Breast epithelium (tissue), 4 donors: ENCODE measurements around the gene ID3. TPM values are rescaled to one million over a fixed set of nuclear protein-coding genes. Genes with fewer than 3 reads are reported as not detected.
A peak's percentile ranks its signal among the peaks of the same experiment; 100 is the strongest.

Experiments
- DNase-seq, 2 donors: peaks; one replicate each; pipeline ENCODE4 v3.0.0-alpha.2; 2019; ENCODE audit warnings: low spot score in 2 of 2
- H3K27ac ChIP-seq, 2 donors: fragments of 200-600 bp; sonication (generic) in 1 of 2; one replicate each; pipeline ENCODE4 v1.5.1; 2016 to 2019; ENCODE audit warnings: mild to moderate bottlenecking in 1 of 2
- H3K27me3 ChIP-seq, 2 donors: fragments of 200-600 bp; sonication (generic) in 1 of 2; one replicate each; pipeline versions ENCODE4 v1.5.1 to v1.6.0; 2017 to 2019; ENCODE audit warnings: control low read depth in 1 of 2, mild to moderate bottlenecking in 1 of 2
- H3K36me3 ChIP-seq: fragments of 200-600 bp; one replicate; pipeline ENCODE4 v1.5.1; 2019
- H3K4me1 ChIP-seq, 2 donors: fragments of 200-600 bp; sonication (generic); one replicate each; pipeline ENCODE4 v1.5.1; 2016 to 2019; ENCODE audit warnings: control low read depth in 1 of 2
- H3K4me3 ChIP-seq, 3 donors: fragments of 200-600 bp; sonication (generic); 1 replicate in 2 of 3; 2 replicates in 1 of 3; pipeline ENCODE4 v1.5.1; 2016 to 2019; ENCODE audit warnings: mild to moderate bottlenecking in 3 of 3, moderate library complexity in 2 of 3
- H3K9me3 ChIP-seq, 2 donors: fragments of 200-600 bp; sonication (generic) in 1 of 2; one replicate each; pipeline ENCODE4 v1.5.1; 2016 to 2019; ENCODE audit warnings: control low read depth in 1 of 2
- CTCF ChIP-seq, 3 donors: fragments of 450-650 bp; IDR thresholded peaks; one replicate each; pipeline ENCODE4 v1.5.1; 2016 to 2017; ENCODE audit warnings: antibody characterized with exemption in 3 of 3, mild to moderate bottlenecking in 3 of 3, moderate library complexity in 3 of 3
- POLR2A ChIP-seq: fragments of 450-650 bp; IDR thresholded peaks from one replicate; pipeline ENCODE4 v1.6.1; 2016; ENCODE audit warnings: antibody characterized with exemption, mild to moderate bottlenecking, moderate library complexity
- POLR2AphosphoS5 ChIP-seq, 3 donors: sonication (generic); formaldehyde crosslinking; IDR thresholded peaks; one replicate each; pipeline ENCODE4 v1.6.1; 2017; ENCODE audit warnings: antibody characterized with exemption in 3 of 3
- intact Hi-C: fragments of 100-400 bp; cut with DNase I; formaldehyde crosslinking; loops from one replicate; pipeline ENCODE4 v1.15.1; 2023; ENCODE audit warnings: low total_unique reads
- total RNA-seq, 3 donors: library from RNA; depleted of rRNA; stranded (reverse); fragments of >200 nt; gene quantifications; one replicate each; pipeline ENCODE4 v1.1.0, GENCODE V29; 2016

ID3 gene
- total RNA-seq, 3 donors from 2014 or later = 79.9 to 133 (median 90.9) TPM

- DNase-seq = no peak
- no peak for TF ChIP-seq POLR2A
- TF ChIP-seq POLR2AphosphoS5 (IDR thresholded peaks at IDR 0.05) = no peak
- TF ChIP-seq CTCF (IDR thresholded peaks at IDR 0.05) = no peak
- Histone ChIP-seq H3K27me3 (no peaks in the 10 kb centered on the region), H3K9me3 (no peaks in the 10 kb centered on the region), H3K4me3 (peak overlapping the region; percentile 67 to 79 (median 68)), H3K4me1 (peaks cover 0 to 7% of the 10 kb centered on the region in 2 donors), H3K36me3 (no peaks in the 10 kb centered on the region), H3K27ac (peak overlapping the region; percentile 93 to 94)
- intact Hi-C loops = no loop called here
Observed at GRCh38 chr1:23557471-23558124, 1.7 kb downstream of the ID3 start.

- H3K9me3 ChIP-seq = no peaks in the 10 kb centered on the region
- H3K4me3 ChIP-seq = peak overlapping the region; percentile 67 to 79 (median 68)
- no peaks in the 10 kb centered on the region for H3K36me3 ChIP-seq
- no peak for TF ChIP-seq POLR2A
- TF ChIP-seq CTCF (IDR thresholded peaks at IDR 0.05) = no peak
- no peak for TF ChIP-seq POLR2AphosphoS5 (IDR thresholded peaks at IDR 0.05)
- no peaks in the 10 kb centered on the region for H3K27me3 ChIP-seq
- intact Hi-C loops = no loop called here
- DNase-seq = no peak
- H3K4me1 ChIP-seq = peaks cover 0 to 7% of the 10 kb centered on the region in 2 donors
- H3K27ac ChIP-seq = peak overlapping the region; percentile 93 to 94
Observed at GRCh38 chr1:23556635-23557470, 2.4 kb downstream of the ID3 start.

- intact Hi-C loops = no loop called here
- Histone ChIP-seq H3K36me3 (no peaks in the 10 kb centered on the region), H3K27ac (peak overlapping the region; percentile 93 to 94), H3K27me3 (no peaks in the 10 kb centered on the region), H3K4me3 (peak overlapping the region; percentile 67 to 79 (median 68)), H3K4me1 (peaks cover 0 to 7% of the 10 kb centered on the region in 2 donors), H3K9me3 (no peaks in the 10 kb centered on the region)
- no peak for TF ChIP-seq CTCF (IDR thresholded peaks at IDR 0.05)
- peak in 1 of 3 donors; percentile 15 for TF ChIP-seq POLR2AphosphoS5 (IDR thresholded peaks at IDR 0.05)
- no peak for DNase-seq
Observed at GRCh38 chr1:23555986-23556634, 3.2 kb downstream of the ID3 start.

GRCh38 chr1:23555270-23555985 lies 3.9 kb downstream of the ID3 start:
- H3K4me1 ChIP-seq = peaks cover 0 to 7% of the 10 kb centered on the region in 2 donors
- intact Hi-C loops = no loop called here
- TF ChIP-seq CTCF (IDR thresholded peaks at IDR 0.05) = no peak

More at GRCh38 chr1:23555270-23555985, 3.9 kb downstream of the ID3 start:
- H3K27ac ChIP-seq = peak overlapping the region; percentile 93 to 94
- H3K36me3 ChIP-seq = no peaks in the 10 kb centered on the region
- H3K27me3 ChIP-seq = no peaks in the 10 kb centered on the region
- H3K9me3 ChIP-seq = no peaks in the 10 kb centered on the region
- peak overlapping the region; percentile 67 to 79 (median 68) for H3K4me3 ChIP-seq
- no peak for DNase-seq
